K562 (cell line): Measurements from ENCODE around the gene PRCC. TPM values are rescaled to one million over a fixed set of nuclear protein-coding genes. Genes with fewer than 3 reads are reported as not detected.
A peak's percentile ranks its signal among the peaks of the same experiment; 100 is the strongest.

ENCODE experiments used
- CHD2 ChIP-seq: IDR thresholded peaks from 2 replicates; pipeline ENCODE4 v1.6.1; 2011; ENCODE audit warnings: low read depth, low read length
- HDAC3 ChIP-seq: fragments of 450-650 bp; IDR thresholded peaks from 2 replicates; pipeline ENCODE4 v1.6.1; 2018; ENCODE audit warnings: borderline replicate concordance, mild to moderate bottlenecking, moderate library complexity; ENCODE audit not compliant: partially characterized antibody
- HMGXB4 ChIP-seq: sonication (generic); formaldehyde crosslinking; IDR thresholded peaks from 2 replicates; pipeline ENCODE4 v1.8.1; 2023; ENCODE audit warnings: mild to moderate bottlenecking, missing genetic modification reagents
- HNRNPK ChIP-seq: fragments of 200-400 bp; formaldehyde crosslinking; IDR thresholded peaks from one replicate; pipeline ENCODE4 v1.6.1; 2018; ENCODE audit warnings: mild to moderate bottlenecking, low read depth, low read length; ENCODE audit not compliant: poor library complexity, severe bottlenecking
- LEF1 ChIP-seq: fragments of 450-650 bp; IDR thresholded peaks from 2 replicates; pipeline ENCODE4 v1.6.1; 2016; ENCODE audit warnings: mild to moderate bottlenecking
- MYC ChIP-seq, 2 experiments: fragments of 250-450 bp in 1 of 2; sonication (Bioruptor Pico) in 1 of 2; IDR thresholded peaks; 2 replicates each; pipeline versions ENCODE4 v1.5.1 to v1.6.1; 2012 to 2021; ENCODE audit warnings: low read depth in 2 of 2, borderline replicate concordance in 1 of 2, improper control_type of control experiment in 1 of 2, low read length in 1 of 2, mild to moderate bottlenecking in 1 of 2, moderate library complexity in 1 of 2
- POU5F1 ChIP-seq: fragments of 150-350 bp; IDR thresholded peaks from 2 replicates; pipeline ENCODE4 v1.6.1; 2014; ENCODE audit warnings: borderline replicate concordance, low read length, low read depth, mild to moderate bottlenecking; ENCODE audit not compliant: partially characterized antibody
- PREB ChIP-seq: sonication (generic); formaldehyde crosslinking; IDR thresholded peaks from 2 replicates; pipeline ENCODE4 v1.8.1; 2023; ENCODE audit warnings: mild to moderate bottlenecking, missing genetic modification reagents
- PTBP1 ChIP-seq: fragments of 200-400 bp; formaldehyde crosslinking; IDR thresholded peaks from 2 replicates; pipeline ENCODE4 v1.6.1; 2017; ENCODE audit warnings: low read depth, low read length
- TFE3 ChIP-seq: fragments of 450-650 bp; formaldehyde crosslinking; IDR thresholded peaks from 2 replicates; pipeline ENCODE4 v1.4.0; 2020; ENCODE audit warnings: mild to moderate bottlenecking, mixed read lengths
- ZKSCAN8 ChIP-seq: fragments of 200-800 bp; sonication (Bioruptor generic); IDR thresholded peaks from 2 replicates; pipeline ENCODE4 v1.6.1; 2016; ENCODE audit warnings: missing genetic modification characterization, missing compliant biosample characterization
- ZNF253 ChIP-seq: fragments of 250-450 bp; sonication (Bioruptor Pico); conservative IDR thresholded peaks from 2 replicates; pipeline ENCODE4 v1.6.1; 2021; ENCODE audit warnings: mild to moderate bottlenecking
- ZNF311 ChIP-seq: fragments of 250-450 bp; sonication (Bioruptor Pico); IDR thresholded peaks from 2 replicates; pipeline ENCODE4 v1.4.0; 2020; ENCODE audit warnings: mild to moderate bottlenecking, moderate library complexity
- ZNF583 ChIP-seq: fragments of 250-450 bp; sonication (Bioruptor Pico); IDR thresholded peaks from 2 replicates; pipeline ENCODE4 v1.4.0; 2020
- ZNF785 ChIP-seq: fragments of 250-450 bp; sonication (Bioruptor Pico); IDR thresholded peaks from 2 replicates; pipeline ENCODE4 v1.4.0; 2020; ENCODE audit warnings: mild to moderate bottlenecking
- polyA plus RNA-seq, 8 experiments: library from polyadenylated mRNA; depleted of rRNA in 4 of 8; stranded (reverse) in 5 of 8; unstranded in 3 of 8; fragments of >200 nt; fragmentation: Nextera tagmentation in 2 of 8; fragmentation: Illumina TruSeq in 1 of 8; extraction: Ambion mirVana in 2 of 8; extraction: Trizol in 1 of 8; gene quantifications; 2 replicates each; pipeline versions ENCODE4 v1.2.1 to v1.2.3, GENCODE V29; 2011 to 2014; ENCODE audit warnings: inconsistent platforms in 1 of 8, missing spikeins in 1 of 8
- total RNA-seq, 7 experiments: library from RNA; depleted of rRNA in 6 of 7; stranded (reverse); fragments of >200 nt in 6 of 7; fragmentation: Illumina TruSeq in 2 of 7; extraction: Trizol in 2 of 7; gene quantifications; 2 replicates each; pipeline versions ENCODE4 v1.2.1 to v1.2.3, GENCODE V29; 2011 to 2021; ENCODE audit warnings: low replicate concordance in 1 of 7
- TF ChIP-seq, protein P1 (sequence below): fragments of 450-650 bp; IDR thresholded peaks from 2 replicates; pipeline ENCODE4 v1.6.1; 2017; ENCODE audit warnings: antibody characterized with exemption, mild to moderate bottlenecking
- TF ChIP-seq, protein P2 (sequence below): fragments of 250-450 bp; sonication (Bioruptor Pico); IDR thresholded peaks from 2 replicates; pipeline ENCODE4 v1.5.0; 2021

Gene PRCC
- total and polyA plus RNA-seq, 9 of the 15 experiments (the other 6 are each of a cell fraction or from before 2014, with no cell fraction given) = 23.9 to 201 (median 41.1) TPM

DNA sequence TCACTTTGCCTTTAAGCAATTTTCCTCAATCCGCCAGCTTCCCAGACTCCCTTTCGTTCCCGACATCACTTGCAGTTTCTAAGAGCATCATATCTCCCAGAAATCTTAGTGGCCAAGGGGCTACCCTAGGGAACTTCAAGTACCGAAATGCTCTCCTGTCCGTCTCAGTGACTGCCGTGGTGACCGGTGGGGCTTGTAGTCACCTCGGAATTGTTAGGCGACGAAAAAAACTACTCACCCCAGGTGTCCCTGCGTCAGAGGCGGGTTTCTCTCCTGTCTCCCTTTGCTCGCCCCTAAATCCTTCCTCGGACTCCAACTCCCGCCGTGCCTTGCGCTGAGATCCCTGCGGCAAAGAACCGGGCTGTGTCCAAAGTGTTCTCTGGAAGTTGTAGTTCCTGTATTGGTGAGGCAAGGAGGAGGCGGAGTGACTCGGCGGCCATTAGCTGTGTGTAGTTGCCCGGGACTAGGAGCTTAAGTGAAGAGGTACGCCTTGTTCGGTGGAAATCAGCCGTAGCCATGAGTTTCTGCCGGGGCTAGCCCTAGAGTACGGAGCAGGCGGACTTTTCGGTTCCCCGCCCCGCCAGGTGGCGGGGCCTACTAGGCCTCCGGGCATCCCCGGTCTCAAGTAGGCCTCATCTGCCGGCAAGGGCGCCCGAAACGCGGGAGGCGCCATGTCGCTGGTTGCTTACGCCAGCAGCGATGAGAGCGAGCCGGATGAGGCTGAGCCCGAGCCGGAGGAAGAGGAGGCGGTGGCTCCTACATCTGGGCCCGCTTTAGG lies at the start of gene PRCC (continued):
- TF ChIP-seq HMGXB4 (CRISPR knock-in tag) (peak; percentile 99), ZKSCAN8 (CRISPR knock-in tag) (peak; percentile 79; the same call in 1 of the 2 replicates), HDAC3 (no peak), LEF1 (no peak), ZNF253 (CRISPR knock-in tag) (no peak), PTBP1 (no peak), ZNF785 (CRISPR knock-in tag) (no peak), HNRNPK (no peak), ZNF583 (no peak), POU5F1 (peak; percentile 90), MYC (IDR thresholded peaks at IDR 0.05; ENCODE audit: low read depth, low read length) (peak; percentile 52), MYC (CRISPR knock-in tag; IDR thresholded peaks at IDR 0.05; ENCODE audit: borderline replicate concordance, low read depth) (peak; percentile 64; the same call in 1 of the 2 replicates), PREB (CRISPR knock-in tag) (no peak), CHD2 (peak; percentile 58), TFE3 (CRISPR knock-in tag) (no peak), ZNF311 (CRISPR knock-in tag) (peak; percentile 77)
- TF ChIP-seq, protein P1, sequence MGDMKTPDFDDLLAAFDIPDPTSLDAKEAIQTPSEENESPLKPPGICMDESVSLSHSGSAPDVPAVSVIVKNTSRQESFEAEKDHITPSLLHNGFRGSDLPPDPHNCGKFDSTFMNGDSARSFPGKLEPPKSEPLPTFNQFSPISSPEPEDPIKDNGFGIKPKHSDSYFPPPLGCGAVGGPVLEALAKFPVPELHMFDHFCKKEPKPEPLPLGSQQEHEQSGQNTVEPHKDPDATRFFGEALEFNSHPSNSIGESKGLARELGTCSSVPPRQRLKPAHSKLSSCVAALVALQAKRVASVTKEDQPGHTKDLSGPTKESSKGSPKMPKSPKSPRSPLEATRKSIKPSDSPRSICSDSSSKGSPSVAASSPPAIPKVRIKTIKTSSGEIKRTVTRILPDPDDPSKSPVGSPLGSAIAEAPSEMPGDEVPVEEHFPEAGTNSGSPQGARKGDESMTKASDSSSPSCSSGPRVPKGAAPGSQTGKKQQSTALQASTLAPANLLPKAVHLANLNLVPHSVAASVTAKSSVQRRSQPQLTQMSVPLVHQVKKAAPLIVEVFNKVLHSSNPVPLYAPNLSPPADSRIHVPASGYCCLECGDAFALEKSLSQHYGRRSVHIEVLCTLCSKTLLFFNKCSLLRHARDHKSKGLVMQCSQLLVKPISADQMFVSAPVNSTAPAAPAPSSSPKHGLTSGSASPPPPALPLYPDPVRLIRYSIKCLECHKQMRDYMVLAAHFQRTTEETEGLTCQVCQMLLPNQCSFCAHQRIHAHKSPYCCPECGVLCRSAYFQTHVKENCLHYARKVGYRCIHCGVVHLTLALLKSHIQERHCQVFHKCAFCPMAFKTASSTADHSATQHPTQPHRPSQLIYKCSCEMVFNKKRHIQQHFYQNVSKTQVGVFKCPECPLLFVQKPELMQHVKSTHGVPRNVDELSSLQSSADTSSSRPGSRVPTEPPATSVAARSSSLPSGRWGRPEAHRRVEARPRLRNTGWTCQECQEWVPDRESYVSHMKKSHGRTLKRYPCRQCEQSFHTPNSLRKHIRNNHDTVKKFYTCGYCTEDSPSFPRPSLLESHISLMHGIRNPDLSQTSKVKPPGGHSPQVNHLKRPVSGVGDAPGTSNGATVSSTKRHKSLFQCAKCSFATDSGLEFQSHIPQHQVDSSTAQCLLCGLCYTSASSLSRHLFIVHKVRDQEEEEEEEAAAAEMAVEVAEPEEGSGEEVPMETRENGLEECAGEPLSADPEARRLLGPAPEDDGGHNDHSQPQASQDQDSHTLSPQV = peak; percentile 98
- TF ChIP-seq, protein P2, sequence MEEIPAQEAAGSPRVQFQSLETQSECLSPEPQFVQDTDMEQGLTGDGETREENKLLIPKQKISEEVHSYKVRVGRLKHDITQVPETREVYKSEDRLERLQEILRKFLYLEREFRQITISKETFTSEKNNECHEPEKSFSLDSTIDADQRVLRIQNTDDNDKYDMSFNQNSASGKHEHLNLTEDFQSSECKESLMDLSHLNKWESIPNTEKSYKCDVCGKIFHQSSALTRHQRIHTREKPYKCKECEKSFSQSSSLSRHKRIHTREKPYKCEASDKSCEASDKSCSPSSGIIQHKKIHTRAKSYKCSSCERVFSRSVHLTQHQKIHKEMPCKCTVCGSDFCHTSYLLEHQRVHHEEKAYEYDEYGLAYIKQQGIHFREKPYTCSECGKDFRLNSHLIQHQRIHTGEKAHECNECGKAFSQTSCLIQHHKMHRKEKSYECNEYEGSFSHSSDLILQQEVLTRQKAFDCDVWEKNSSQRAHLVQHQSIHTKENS (CRISPR knock-in tag) = no peak
